A673 (cell line): ENCODE results near the gene HAAO.

ENCODE experiments used
- EZH2 ChIP-seq: fragments of 200-600 bp; sonication (generic); IDR thresholded peaks from 2 replicates; pipeline ENCODE4 v1.6.1; 2017; ENCODE audit warnings: borderline replicate concordance, low read depth, mild to moderate bottlenecking, mixed read lengths, antibody characterized with exemption, low read length; ENCODE audit not compliant: poor library complexity, severe bottlenecking
- TF ChIP-seq, protein P1 (sequence below): fragments of 300-800, 200-600 bp; sonication (generic); conservative IDR thresholded peaks from 2 replicates; pipeline ENCODE4 v1.5.1; 2017; ENCODE audit warnings: low read depth, mild to moderate bottlenecking, antibody characterized with exemption, low read length, moderate library complexity, mixed read lengths

- no peak for TF ChIP-seq EZH2
- TF ChIP-seq, protein P1, sequence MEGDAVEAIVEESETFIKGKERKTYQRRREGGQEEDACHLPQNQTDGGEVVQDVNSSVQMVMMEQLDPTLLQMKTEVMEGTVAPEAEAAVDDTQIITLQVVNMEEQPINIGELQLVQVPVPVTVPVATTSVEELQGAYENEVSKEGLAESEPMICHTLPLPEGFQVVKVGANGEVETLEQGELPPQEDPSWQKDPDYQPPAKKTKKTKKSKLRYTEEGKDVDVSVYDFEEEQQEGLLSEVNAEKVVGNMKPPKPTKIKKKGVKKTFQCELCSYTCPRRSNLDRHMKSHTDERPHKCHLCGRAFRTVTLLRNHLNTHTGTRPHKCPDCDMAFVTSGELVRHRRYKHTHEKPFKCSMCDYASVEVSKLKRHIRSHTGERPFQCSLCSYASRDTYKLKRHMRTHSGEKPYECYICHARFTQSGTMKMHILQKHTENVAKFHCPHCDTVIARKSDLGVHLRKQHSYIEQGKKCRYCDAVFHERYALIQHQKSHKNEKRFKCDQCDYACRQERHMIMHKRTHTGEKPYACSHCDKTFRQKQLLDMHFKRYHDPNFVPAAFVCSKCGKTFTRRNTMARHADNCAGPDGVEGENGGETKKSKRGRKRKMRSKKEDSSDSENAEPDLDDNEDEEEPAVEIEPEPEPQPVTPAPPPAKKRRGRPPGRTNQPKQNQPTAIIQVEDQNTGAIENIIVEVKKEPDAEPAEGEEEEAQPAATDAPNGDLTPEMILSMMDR, result no peak
Observed at GRCh38 chr2:42802150-42802549, 9.8 kb upstream of the HAAO start.
